ENCODE data around the gene SMURF2.

DNA sequence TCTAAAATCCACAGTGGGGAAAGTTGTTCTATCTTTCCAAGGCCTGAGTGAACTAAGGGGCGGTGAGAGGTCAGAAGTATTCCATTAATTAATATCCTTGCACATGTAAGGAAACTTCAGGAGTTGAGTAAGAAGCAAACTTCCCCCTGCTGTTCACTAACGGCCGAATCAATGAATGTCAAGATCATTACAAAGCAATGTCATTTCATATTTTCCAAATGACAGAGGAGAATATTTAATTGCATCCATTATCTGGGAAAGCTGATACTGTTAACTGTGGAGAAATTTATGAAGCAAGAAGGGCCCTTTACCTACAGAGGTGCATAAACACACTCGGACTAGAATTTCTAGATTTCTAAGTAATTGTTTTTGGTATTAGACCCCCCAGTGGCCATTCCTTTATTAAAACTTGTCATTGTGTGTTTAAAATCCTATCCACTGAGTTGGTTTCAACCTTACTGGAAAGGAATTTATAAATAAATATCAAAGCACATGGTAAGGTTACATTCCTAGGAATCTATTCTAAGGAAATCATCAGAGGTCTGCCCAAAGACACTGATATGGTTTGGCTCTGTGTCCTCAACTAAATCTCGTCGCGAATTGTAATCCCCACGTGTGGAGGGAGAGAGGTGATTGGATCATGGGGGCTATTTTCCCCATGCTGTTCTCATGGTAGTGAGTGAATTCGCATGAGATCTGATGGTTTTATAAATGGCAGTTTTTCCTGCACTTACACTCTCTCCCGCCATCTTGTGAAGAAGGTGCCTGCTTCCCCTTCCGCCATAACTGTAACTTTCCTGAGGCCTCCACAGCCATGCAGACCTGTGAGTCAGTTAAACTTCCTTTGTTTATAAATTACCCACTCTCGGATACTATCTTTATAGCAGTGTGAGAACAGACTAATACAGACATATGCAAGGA lies 20.4 kb upstream of the SMURF2 start:
- TF ChIP-seq, protein P1, sequence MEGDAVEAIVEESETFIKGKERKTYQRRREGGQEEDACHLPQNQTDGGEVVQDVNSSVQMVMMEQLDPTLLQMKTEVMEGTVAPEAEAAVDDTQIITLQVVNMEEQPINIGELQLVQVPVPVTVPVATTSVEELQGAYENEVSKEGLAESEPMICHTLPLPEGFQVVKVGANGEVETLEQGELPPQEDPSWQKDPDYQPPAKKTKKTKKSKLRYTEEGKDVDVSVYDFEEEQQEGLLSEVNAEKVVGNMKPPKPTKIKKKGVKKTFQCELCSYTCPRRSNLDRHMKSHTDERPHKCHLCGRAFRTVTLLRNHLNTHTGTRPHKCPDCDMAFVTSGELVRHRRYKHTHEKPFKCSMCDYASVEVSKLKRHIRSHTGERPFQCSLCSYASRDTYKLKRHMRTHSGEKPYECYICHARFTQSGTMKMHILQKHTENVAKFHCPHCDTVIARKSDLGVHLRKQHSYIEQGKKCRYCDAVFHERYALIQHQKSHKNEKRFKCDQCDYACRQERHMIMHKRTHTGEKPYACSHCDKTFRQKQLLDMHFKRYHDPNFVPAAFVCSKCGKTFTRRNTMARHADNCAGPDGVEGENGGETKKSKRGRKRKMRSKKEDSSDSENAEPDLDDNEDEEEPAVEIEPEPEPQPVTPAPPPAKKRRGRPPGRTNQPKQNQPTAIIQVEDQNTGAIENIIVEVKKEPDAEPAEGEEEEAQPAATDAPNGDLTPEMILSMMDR (IDR thresholded peaks at IDR 0.05) = no peak
- TF ChIP-seq EZH2 (IDR thresholded peaks at IDR 0.05) = no peak

All from neural progenitor cell (in vitro differentiated cells).